COLO668 (cell line): ENCODE results near the gene CEP89.
"Not testable (repeated sequence)": the region's sequence is repeated elsewhere in the genome, so short reads cannot be mapped to it uniquely, and the experiment has no call there.

Experiments used
- DNase-seq: peaks from one replicate; lab custom pipeline; 2025; ENCODE audit not compliant: unreplicated experiment; lab: John Stamatoyannopoulos, UW

Gene CEP89

GRCh38 chr19:32896516-32897214 lies 75.1 kb downstream of the CEP89 start:
- no peak for DNase-seq

GRCh38 chr19:32895384-32895783 lies 76.4 kb downstream of the CEP89 start:
- DNase-seq: no peak

DNA sequence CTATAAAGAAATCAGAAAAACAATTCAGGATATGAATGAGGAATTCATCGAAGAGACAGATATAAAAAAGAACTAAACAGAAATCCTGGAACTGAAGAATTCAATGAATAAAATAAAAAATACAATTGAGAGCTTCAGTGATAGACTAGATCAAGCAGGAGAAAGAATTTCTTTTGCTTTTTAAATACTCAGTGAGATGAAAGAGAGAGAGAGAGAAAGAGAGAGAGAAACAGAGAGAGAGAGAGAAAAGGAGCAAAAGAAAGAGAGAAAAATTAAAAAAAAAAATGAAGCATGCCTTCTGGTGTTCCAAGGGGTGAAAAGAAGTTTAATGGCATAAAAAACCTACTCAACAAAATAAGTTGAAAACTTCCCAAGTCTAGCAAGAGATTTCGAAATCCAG lies 80.1 kb downstream of the CEP89 start:
- DNase-seq: no peak

GRCh38 chr19:32890841-32891240 lies 80.9 kb downstream of the CEP89 start:
- no peak for DNase-seq

- no peak for DNase-seq
These were observed 81.4 kb downstream of the CEP89 start for GRCh38 chr19:32890326-32890725.

DNA sequence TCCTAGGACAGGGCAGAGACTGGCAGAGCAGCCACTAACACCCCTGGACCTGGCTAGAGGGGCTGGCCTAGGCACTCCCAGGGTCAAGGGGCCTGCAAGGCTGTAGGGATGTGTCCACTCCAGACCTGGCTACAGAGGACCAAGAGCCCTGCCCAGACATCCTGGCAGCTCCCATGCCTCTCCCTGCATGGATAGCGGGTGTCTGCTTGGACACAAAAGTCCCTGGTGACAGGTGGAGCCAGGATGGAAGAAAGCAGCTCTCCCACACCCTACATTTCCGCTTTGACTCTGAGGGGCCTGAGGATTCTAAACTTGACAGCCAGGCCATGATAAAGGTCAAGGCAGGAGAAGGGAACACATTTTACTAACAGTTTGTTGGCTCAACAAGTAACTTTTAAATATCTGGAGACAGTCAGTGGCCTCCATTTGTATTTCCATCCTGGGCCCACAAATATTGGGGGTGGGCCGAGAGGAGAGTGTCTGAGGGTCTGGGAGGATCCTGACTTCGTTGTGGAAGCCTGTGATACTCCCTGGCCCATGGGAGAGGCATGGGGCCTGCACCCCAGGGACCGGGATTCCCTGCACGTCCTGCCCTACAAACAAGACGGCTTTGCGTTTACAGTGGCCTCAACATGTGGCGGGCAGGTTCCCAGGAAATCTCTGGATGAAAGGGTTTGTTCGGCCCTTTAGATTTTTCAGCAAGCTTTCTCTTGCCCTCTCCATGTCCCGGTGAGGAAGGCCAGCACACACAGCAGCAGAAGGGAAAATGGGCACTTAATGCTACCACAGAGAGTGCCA lies 82.4 kb downstream of the CEP89 start:
- DNase-seq: no peak

- DNase-seq: no peak
These were observed 84.1 kb downstream of the CEP89 start for GRCh38 chr19:32887572-32888215.

GRCh38 chr19:32886241-32886640 lies 85.5 kb downstream of the CEP89 start:
- no peak for DNase-seq

GRCh38 chr19:32885255-32885654 lies 86.5 kb downstream of the CEP89 start:
- DNase-seq: not testable (repeated sequence)

- no peak for DNase-seq
These were observed 90.0 kb downstream of the CEP89 start for GRCh38 chr19:32881766-32882165.

DNA sequence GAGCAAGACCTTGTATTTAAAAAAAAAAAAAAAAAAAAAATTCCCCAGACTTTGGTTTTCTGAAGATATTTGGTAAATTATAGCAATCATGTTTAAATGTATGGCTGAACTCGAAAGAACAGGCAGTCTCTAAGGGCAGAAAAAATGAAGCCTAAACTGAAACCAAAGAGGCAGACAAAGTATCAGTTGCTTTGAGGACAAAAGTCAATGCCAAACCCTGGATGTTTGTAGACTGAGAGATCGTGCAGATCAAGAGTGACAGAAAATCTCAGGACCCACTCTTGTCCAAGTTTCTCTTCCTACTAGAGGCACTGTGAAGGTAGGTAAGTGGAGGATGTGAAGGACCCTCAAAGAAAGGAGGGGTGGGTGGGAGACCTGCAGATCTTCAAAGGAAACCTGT lies 91.1 kb downstream of the CEP89 start:
- no peak for DNase-seq

- no peak for DNase-seq
These were observed 92.0 kb downstream of the CEP89 start for GRCh38 chr19:32879741-32880140.

GRCh38 chr19:32878988-32879387 lies 92.8 kb downstream of the CEP89 start:
- no peak for DNase-seq

DNA sequence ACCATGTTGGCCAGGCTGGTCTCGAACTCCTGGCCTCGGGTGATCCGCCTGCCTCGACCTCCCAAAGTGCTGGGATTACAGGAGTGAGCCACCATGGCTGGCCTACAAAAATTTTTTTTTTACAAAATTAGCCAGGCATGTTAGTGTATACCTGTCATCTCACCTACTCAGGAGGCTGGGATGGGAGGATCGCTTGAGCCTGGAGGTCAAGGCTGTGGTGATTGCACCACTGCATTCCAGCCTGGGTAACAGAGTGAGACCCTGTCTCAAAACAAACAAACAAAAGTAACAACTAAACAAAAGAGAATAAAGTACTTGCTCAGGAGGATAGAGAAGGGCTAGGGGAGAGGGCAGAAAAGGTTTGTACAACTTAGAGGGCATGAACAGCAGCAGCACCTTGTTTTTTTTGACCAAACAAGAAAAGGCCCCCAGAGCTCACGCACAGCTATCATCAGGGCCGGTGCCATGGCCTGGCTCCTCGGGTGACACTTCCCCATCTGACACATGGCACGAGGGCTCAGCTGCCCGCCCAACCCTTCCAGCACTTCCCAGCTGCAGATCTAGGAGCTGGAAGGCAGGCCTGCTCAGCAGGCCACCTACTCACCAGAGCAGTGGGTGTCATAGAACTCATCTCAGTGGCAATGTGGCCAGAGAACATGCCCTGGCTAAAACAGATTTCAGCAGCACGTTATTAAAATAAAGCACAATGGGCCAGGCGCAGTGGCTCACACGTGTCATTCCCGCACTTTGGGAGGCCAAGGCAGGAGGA lies 93.6 kb downstream of the CEP89 start:
- DNase-seq: no peak

GRCh38 chr19:32877323-32877912 lies 94.3 kb downstream of the CEP89 start:
- no peak for DNase-seq

- no peak for DNase-seq
These were observed 94.9 kb downstream of the CEP89 start for GRCh38 chr19:32876919-32877285.

GRCh38 chr19:32876236-32876918 lies 95.4 kb downstream of the CEP89 start:
- DNase-seq: no peak

- no peak for DNase-seq
These were observed 96.3 kb downstream of the CEP89 start for GRCh38 chr19:32875428-32875827.

DNA sequence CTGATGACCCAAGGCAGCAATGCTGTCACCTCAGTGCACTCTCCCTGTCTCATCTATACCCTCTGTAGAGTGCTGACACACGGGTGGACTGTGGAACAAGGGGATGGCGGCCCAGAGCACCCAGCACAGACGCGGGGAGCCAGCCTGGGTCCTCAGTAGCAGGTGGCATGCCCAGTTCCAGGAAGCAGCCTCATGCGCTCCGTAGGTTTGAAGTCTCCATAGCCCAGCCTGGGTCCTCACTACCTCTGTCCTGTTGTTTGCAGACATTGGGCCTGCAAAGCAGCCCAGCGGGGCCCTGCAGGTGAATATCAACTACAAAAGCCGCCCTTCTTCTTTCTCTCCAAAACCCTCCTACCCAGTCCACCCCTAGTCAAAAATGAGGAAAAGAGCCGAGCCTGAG lies 97.2 kb downstream of the CEP89 start:
- DNase-seq: no peak

GRCh38 chr19:32873247-32873959 lies 98.4 kb downstream of the CEP89 start:
- DNase-seq: no peak
